Stimulated activated CD8-positive, alpha-beta memory T cell treated with anti-CD3 and anti-CD28 coated beads, Interleukin-2, amount 100 ng/mL, for 48 hours (primary cell): ENCODE data around the gene ISLR.

Experiments used
- DNase-seq, 2 donors: peaks; one replicate each; pipeline ENCODE4 v3.0.0-alpha.2; 2020; ENCODE audit warnings: low read depth in 2 of 2

ISLR gene

GRCh38 chr15:74212494-74212893, 39.0 kb downstream of the ISLR start:
- DNase-seq, result no peak

GRCh38 chr15:74213858-74214284, 40.4 kb downstream of the ISLR start:
- no peak for DNase-seq

DNA sequence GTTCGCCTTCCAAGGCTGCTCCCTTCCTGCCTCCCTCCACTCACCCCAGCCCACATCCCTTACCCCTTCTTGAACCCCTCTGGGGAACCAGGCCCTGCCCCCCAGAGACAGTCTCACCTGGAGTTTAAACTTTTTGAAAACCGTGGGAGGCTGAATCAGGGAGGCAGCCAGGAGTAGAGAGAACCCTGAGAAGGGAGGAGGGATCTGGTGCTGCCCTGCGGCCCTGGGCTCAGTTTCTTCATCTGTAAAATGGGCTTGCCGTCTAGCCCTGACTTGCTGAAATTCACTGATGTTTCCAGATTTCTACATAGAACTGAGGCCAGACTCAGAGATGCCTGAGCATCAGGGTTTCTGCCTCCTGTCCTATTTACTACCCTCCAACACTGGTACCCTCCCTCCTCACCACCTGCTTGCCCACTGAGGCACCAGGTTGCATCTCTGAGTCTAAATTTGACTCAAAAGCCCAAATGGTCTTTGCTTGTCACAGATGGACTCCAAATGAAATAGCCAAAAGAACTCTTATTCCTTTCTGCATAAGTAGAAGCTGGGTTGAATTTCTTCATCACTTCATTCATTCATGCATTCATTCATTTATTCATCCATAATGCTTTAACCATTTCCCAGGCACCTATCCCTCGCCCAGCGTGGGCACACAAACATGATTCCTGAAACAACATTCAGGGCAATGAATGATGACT, 41.0 kb downstream of the ISLR start:
- DNase-seq, result no peak

DNA sequence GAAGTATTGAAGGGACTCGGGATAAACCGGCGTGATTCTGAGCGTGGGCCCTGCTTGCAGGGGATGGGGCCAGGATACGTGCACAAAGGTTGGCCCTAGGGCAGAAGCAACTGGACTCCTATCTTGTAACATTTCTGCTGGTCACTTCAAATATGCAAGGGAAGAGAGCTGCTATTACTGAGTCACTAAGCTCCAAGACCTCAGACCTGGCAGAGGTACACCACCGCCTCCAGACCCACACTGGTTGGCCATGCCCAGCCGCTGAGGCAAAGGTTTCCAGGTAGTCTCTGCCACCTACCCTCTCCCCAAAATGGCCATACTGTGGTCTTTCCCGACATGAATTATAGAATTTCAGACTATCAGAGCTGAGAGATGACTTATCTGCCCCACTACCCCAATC, 42.4 kb downstream of the ISLR start:
- DNase-seq, result no peak

DNA sequence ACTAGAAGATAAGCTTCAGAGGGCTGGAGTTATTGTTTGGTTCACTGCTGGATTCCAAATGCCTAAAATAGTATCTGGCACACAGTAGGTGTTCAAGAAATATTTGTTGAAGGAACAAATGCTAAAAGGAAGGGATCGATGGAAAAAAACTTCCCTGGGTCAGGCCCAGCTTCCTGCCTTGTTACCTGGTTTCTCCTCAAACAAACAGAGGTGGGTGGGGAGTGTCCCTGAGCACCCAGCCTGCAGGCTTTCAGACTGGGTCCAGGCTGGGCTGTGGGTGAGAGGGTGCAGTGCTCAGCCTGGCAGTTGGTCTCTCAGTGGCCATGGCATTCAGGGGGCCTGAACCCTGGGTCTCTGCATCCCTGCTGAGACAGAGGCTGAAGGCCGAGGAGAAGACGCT, 43.4 kb downstream of the ISLR start:
- no peak for DNase-seq

DNA sequence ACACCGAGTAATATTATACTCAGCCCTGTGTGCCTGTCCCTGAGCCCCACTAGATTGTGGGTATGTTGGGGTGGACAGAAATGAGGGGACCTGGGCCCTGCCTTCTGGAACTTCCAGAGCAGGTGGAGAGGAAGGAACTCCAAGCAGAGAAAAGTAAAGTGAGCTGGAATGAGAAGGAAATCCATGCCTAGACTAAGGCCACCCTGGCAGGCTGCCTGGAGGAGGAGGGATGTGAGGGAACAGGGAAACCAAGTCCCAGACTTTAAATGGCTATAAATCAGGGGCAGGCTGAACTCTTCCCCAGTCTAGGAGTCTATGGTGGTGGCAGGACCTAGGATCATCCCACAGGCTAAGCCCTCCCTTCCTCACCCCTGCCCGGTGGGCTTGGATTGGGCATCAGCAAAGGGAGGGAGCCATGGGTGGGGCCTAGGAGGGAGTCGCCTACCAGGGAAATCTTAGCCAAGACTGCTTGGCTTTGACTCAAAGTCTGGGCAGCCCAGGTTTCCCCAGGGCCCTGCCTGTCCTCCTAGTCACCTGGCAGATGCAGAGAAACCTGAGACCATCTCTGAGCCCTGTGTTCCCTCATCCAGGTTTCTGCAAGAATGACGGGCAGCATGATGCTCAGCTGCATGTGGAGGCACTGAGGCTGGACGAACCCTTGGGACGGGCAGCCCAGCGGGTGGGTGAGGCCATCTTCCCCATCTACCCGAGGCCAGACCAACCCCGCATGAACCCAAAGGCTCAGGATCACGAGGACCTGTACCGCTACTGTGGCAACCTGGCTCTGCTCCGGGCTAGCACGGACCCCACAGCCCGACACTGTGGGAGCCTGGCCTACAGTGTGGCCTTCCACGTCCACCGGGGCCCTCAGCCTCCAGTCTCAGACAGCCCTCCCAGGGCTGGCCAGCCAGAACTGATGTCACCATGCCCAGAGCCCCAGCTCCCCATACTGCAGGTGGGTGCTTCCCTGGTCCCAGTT, 44.7 kb downstream of the ISLR start:
- DNase-seq, result no peak

- no peak for DNase-seq
Observed at GRCh38 chr15:74220475-74221248, 47.2 kb downstream of the ISLR start.

GRCh38 chr15:74221399-74222239, 48.1 kb downstream of the ISLR start:
- no peak for DNase-seq

DNA sequence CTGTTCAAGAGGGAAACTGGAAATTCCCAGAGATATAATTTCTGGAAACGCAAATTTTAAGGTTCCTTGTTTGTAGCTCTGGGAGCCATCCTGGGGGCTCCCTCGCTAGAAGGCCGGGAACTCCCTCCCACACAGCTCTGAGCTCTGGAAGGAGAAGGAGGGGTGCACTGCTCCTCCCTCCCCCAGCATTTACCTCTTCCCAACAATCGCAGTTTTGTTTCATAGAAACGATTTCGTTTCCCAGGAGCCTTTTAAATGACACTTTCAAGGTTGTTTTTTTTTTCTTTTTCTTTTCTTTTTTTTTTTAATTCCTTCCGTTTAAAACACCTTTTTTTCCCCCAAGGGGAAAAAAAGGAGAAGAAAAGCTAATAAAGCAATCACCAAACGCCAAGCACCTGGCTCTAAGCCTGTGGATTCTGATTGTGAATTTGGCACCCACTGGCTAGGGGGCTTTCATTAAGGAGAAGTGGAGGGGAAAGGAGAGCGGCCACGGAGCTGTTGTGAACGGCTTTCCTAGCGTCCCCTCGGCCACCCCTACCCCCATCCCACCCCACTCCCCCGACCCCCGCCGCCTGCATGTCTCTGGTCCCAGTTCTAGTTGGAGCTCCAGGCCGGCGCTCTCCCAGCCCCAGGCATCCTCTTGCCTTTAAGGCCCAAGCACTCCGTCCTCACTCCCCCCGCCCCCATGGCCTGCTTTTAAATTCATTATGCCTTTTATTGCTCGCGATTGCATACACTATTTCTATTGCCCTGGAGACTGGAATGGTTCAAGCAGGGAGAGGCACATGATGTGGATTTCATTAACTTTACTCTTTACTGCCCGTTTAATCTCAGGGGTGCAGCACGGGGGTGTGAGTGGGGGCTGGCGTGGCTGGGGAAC, 49.0 kb downstream of the ISLR start:
- no peak for DNase-seq

DNA sequence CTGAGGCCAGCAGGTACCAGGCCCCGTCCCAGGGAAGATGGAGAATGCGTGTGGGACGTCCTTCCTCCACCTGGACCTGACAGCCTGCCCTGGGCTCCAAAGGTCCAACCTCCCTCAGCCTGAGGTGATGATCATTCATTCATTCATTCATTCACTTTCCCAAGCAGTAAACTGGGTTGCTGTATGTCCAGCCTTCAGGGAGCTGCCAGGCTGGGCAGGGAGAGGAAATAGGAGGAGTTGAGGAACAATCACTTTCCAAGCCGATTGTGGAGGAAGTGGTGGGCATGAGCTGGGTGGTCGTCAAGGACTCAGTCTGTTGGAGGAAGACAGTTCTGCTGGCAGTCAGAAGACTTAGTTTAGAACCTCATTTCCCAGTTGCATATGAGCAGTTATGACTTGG, 52.4 kb downstream of the ISLR start:
- DNase-seq, result no peak
